ENCODE data around the gene ARID5B.

The ARID5B gene

GRCh38 chr10:62050893-62051433, 149.5 kb downstream of the ARID5B start:
- DNase-seq (ENCODE audit: low spot score) = no peak

DNA sequence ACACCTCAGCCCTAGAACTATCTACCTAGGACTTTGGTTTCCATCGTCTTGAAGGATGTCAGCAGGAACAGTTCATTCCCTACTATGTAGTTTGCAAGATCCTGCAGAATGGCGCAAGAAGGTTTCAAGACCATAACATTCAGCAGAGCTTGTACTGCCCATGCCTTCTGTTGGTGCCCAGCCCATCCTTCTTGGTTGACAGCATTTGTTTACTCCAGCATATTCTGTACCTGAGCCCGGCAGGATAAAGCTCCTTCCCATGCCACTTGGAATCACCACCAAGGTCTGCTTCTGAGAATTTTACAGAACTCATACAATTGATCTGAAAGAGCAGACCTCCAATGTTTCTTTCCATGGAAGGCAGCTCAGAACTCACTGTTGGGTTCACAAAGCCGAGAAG, 150.8 kb downstream of the ARID5B start:
- DNase-seq (ENCODE audit: low spot score) = no peak

DNA sequence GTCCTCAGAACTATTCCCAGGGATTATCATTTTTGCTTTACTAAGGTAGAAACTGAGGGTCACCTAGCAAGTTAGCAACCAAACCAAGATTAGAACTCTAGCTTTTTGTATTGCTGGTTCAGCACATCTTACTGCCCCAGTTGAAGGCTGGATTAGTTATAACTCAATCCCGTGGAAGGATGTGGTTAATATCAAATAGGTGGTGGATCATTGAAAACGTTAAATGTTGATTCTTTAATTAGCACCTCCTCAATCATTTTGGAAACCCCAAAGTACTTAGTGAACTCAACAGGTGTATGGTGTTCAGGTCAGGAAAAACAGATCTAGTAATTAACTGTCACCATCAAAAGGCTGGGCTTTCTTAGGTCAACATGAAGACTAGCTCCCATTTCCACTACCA, 152.4 kb downstream of the ARID5B start:
- DNase-seq (ENCODE audit: low spot score) = no peak

- no peak for DNase-seq (ENCODE audit: low spot score)
Measured at GRCh38 chr10:62054408-62054807, 152.9 kb downstream of the ARID5B start.

DNA sequence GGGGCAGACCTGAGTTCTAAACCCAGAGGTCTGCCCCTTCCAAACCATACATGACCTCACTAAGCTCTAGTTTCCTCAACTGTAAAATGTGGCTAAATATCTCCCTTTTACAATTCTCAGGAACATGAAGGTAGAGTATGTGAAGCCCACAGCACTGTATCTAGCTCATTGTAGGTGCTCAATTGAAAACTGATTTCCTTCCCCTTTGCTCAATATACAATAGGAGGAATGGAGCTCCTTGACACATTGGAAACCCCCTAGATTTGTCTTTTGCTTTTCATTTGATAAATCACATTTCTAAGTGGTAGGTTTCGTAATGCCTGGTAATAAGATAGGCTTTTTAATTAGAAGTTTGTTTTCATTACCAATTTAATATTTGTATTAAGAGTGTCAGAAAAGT, 153.3 kb downstream of the ARID5B start:
- no peak for DNase-seq (ENCODE audit: low spot score)

DNA sequence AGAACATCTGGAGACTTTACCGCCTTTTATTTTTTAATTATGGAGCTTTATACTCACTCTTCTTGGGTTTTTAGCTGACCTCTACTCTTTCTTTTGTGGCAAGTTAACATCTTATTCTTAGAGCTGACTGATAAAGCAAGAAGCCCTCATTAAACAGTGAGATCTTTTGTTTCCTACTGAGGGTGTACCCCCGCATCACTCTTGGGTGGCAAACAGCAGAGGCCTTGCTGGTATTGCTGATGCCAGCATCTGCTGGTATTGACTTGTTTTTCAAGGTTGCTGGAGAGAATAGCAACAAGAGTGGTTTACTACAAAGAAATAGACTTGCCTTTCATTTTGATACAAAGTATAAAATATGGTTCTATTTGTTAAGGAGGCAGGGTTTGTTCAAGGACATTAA, 154.7 kb downstream of the ARID5B start:
- no peak for DNase-seq (ENCODE audit: low spot score)

GRCh38 chr10:62056698-62057097, 155.2 kb downstream of the ARID5B start:
- DNase-seq (ENCODE audit: low spot score) = no peak

GRCh38 chr10:62057359-62057758, 155.9 kb downstream of the ARID5B start:
- DNase-seq (ENCODE audit: low spot score) = no peak

- DNase-seq (ENCODE audit: low spot score) = no peak
Measured at GRCh38 chr10:62057850-62058249, 156.4 kb downstream of the ARID5B start.

- no peak for DNase-seq (ENCODE audit: low spot score)
Measured at GRCh38 chr10:62058476-62058875, 157.0 kb downstream of the ARID5B start.

DNA sequence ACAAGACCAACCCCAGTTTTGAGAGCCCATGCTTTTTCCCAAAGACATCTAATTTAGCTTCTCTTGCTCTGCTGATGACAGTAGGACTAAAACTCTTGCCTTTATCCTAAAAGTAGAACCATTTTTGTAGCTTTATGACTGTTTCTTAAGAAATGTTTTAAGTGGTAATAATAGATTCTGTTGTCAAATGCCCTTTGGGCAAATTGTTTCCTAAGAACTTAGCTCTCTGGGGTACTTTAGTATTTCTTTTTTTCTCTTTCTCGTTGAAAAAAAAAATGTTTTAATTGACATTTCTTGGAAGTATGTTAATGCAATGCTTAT, 157.4 kb downstream of the ARID5B start:
- DNase-seq (ENCODE audit: low spot score) = no peak

DNA sequence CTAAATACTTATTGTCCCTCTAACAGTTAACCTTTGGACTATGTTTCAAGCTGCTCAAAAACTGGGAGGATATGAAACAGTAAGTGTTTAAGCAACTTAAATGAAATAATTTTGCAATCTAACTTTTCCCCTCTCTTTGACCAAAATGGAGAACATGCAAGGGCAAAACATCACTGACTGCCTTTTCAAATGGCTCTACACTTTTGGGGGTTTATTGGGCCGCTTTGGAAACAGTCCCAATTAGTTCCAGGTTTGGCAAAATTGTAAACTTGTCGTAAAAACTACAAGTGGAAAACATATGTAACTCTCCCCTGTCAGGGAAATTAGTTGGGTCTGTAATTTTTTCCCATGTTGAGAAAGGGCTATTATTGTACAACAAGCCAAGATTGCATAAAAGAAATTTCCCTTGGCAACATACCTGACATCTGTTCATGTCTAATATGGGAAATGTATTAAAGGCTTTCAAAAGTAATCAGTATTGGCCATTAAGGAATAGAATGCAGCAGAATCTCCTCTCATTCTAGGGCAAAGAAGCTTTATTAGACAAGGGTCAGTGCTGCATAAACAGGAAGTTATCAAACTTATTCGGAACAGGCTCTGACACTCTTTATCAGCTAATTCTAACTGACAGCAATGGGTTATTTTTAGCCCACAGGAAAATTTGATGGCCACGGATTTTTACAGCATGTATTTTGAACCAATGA, 157.9 kb downstream of the ARID5B start:
- DNase-seq (ENCODE audit: low spot score) = no peak

GRCh38 chr10:62062028-62062427, 160.5 kb downstream of the ARID5B start:
- no peak for DNase-seq (ENCODE audit: low spot score)

GRCh38 chr10:62062752-62063512, 161.4 kb downstream of the ARID5B start:
- DNase-seq (ENCODE audit: low spot score) = no peak

GRCh38 chr10:62063795-62064472, 162.4 kb downstream of the ARID5B start:
- no peak for DNase-seq (ENCODE audit: low spot score)

DNA sequence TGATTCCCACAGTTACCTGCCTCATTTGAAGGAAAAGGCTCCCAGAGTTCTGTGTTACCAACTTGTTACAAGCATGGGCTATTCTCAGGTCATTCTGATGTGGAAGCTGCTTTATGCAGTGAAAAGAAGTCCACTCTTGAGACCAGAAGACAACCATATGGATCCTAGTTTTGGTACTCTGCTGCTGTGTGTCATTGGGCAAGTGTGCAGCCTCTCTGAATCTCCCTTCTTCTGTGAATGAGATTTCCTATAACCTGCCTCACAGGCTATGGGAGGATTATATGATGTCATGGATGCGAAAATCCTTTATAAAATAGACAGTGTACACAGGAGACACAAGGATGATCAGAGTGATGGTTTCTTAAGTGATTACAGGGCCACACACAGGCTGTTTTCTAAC, 166.1 kb downstream of the ARID5B start:
- no peak for DNase-seq (ENCODE audit: low spot score)

DNA sequence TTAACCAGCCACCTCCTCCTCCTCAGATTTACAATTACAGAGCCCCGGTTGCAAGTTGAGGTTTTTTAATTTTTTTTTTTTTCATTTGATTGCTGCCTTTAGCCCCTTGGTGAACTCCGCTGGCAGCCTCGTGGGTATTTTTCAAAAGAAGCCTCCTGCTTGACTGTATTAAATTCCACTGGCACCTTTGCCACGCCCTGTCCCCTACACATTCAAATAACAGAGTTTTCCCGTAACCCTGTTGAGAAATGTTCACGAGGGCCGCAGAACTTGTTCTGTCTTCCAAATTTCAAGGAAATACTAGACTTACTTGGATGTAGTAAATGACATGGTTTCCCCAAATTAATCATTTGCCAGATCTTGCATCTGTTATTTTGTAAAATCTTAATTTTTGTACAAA, 167.0 kb downstream of the ARID5B start:
- no peak for DNase-seq (ENCODE audit: low spot score)

- no peak for DNase-seq (ENCODE audit: low spot score)
Measured at GRCh38 chr10:62069452-62070178, 168.1 kb downstream of the ARID5B start.

GRCh38 chr10:62071846-62072281, 170.4 kb downstream of the ARID5B start:
- no peak for DNase-seq (ENCODE audit: low spot score)

GRCh38 chr10:62072901-62073300, 171.4 kb downstream of the ARID5B start:
- no peak for DNase-seq (ENCODE audit: low spot score)

GRCh38 chr10:62073429-62073828, 171.9 kb downstream of the ARID5B start:
- DNase-seq (ENCODE audit: low spot score) = no peak

GRCh38 chr10:62075414-62075813, 173.9 kb downstream of the ARID5B start:
- DNase-seq (ENCODE audit: low spot score) = no peak

All from left forelimb (tissue), 1 donor.